GM12801 (cell line): ENCODE measurements around the gene CDC16.

Experiments
- TF ChIP-seq, protein P1 (sequence below): IDR thresholded peaks from one replicate; pipeline ENCODE4 v1.5.1; 2011; ENCODE audit warnings: control low read depth; ENCODE audit not compliant: insufficient read length; ENCODE audit errors: extremely low read depth

CDC16 gene

GRCh38 chr13:114263578-114263977 lies 28.9 kb downstream of the CDC16 start:
- TF ChIP-seq, protein P1, sequence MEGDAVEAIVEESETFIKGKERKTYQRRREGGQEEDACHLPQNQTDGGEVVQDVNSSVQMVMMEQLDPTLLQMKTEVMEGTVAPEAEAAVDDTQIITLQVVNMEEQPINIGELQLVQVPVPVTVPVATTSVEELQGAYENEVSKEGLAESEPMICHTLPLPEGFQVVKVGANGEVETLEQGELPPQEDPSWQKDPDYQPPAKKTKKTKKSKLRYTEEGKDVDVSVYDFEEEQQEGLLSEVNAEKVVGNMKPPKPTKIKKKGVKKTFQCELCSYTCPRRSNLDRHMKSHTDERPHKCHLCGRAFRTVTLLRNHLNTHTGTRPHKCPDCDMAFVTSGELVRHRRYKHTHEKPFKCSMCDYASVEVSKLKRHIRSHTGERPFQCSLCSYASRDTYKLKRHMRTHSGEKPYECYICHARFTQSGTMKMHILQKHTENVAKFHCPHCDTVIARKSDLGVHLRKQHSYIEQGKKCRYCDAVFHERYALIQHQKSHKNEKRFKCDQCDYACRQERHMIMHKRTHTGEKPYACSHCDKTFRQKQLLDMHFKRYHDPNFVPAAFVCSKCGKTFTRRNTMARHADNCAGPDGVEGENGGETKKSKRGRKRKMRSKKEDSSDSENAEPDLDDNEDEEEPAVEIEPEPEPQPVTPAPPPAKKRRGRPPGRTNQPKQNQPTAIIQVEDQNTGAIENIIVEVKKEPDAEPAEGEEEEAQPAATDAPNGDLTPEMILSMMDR: no peak

DNA sequence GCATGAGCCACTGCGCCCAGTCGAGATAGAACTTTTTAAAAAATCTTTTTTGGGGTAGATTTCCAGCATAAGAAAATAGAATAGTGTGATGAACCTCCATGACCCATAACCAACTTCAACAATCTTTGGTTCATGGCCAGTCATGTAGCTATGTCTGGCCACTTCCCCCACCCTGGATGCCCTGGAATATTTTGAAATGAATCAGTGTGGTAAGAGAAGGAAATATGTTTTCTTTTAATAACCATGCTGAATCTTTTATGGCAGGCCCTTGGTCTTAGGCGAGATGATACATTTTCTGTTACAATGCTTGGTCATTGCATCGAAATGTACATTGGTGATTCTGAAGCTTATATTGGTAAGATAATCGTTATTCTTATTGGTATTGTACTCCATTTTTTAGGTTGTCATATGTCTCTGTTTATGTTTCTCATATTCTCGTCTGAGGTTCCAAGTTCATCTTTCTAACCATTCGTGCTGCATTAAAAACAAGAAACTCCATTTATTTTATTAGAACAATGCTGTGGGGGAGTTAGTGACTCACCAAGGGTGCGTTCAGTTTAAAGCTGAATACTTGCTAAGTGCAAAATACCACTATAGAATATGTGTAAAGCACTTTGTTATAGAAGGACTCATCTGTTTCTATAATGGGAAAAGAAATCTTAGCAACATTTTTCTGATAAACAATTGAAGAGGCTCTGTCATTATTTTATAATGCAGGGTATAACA lies 30.4 kb downstream of the CDC16 start:
- TF ChIP-seq, protein P1: no peak

DNA sequence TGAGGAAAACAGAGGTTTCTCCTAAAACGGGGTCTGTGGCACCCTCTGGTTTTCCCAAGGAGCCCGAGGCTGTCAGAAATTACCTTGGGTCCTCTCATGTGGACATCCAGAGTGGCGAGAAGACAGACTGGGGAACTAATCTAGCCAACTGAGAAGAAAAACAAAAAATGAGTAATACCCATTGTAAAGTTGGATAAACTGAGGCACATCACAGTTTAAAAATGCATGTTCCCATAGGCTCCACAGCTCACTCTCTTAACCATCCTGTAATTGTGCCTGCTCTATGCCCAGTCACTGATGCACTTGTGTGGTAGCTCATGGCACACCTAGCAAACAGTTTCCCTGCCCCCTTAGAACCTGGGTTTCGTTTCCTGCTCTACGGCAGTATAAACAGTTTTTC lies 31.5 kb downstream of the CDC16 start:
- TF ChIP-seq, protein P1: no peak

GRCh38 chr13:114268344-114269280 lies 33.9 kb downstream of the CDC16 start:
- TF ChIP-seq, protein P1: no peak

- TF ChIP-seq, protein P1: no peak
Measured at GRCh38 chr13:114269281-114269770, 34.6 kb downstream of the CDC16 start.

DNA sequence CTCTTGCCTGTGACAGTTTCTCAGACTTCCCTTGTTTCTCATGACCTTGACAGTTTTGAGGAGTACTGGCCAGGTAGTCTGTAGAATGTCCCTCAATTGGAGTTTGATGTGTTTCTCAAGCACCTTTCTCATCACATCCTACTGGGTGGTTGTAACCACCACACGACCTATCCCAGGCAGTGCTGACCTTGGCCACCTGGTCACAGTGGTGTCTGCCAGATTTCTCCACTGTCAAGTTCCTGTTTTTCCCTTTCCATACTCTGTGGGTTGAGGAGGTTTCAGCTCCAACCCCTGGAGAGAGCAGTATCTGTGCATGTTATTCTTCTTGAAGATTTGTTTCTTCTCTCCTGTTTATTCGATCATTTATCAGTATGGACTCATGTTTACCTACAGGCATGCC lies 38.3 kb downstream of the CDC16 start:
- TF ChIP-seq, protein P1: no peak

DNA sequence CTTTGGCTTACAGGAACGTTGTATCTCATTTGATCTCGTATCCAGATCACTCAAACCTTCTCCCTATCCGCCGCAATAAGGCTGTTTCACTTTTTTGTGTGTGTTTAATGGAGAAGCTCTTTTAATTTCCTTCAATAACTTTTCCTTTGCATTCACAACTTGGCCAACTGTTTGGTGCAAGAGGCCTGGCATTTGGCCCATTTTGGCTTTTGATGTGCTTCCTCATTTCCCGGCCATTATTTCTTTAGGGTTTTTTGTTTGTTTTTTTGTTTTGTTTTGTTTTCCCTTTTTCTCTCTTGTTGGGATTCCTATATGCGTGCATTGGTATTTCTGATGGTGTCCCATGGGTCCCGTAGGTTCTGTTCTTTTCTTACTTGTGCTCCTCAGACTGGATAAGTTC lies 40.6 kb downstream of the CDC16 start:
- TF ChIP-seq, protein P1: no peak
